Right lung (tissue), 10 donors: ENCODE measurements around the gene GAGE1. TPM values are rescaled to one million over a fixed set of nuclear protein-coding genes. Genes with fewer than 3 reads are reported as not detected.
"Not testable (repeated sequence)": the region's sequence is repeated elsewhere in the genome, so short reads cannot be mapped to it uniquely, and the experiment has no call there.

Source experiments
- DNase-seq, 2 donors: peaks; one replicate each; pipeline ENCODE4 v3.0.0-alpha.2; 2013
- long read RNA-seq, 8 donors: transcript quantifications; one replicate each; lab custom pipeline, GENCODE V29; 2026
- polyA plus RNA-seq, 5 donors: library from polyadenylated mRNA; unstranded; fragments of 120-200 nt; gene quantifications; one replicate each; pipeline versions ENCODE4 v1.2.1 to v1.2.3, GENCODE V29; 2013; ENCODE audit warnings: inconsistent platforms in 1 of 5, low replicate concordance in 1 of 5; ENCODE audit not compliant: insufficient read length in 5 of 5, insufficient read depth in 1 of 5

The GAGE1 gene, protein sequence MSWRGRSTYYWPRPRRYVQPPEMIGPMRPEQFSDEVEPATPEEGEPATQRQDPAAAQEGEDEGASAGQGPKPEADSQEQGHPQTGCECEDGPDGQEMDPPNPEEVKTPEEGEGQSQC
- not detected for polyA plus RNA-seq
- long read RNA-seq, donor 1, result 0 reads
- long read RNA-seq, donor 2, result 0 reads
- long read RNA-seq, donor 3, result 0 reads
- long read RNA-seq, donor 4, result 0 reads
- long read RNA-seq, donor 5, result 0 reads
- long read RNA-seq, donor 6, result 0 reads
- long read RNA-seq, donor 7, result 0 reads
- long read RNA-seq, donor 8, result 0 reads

DNA sequence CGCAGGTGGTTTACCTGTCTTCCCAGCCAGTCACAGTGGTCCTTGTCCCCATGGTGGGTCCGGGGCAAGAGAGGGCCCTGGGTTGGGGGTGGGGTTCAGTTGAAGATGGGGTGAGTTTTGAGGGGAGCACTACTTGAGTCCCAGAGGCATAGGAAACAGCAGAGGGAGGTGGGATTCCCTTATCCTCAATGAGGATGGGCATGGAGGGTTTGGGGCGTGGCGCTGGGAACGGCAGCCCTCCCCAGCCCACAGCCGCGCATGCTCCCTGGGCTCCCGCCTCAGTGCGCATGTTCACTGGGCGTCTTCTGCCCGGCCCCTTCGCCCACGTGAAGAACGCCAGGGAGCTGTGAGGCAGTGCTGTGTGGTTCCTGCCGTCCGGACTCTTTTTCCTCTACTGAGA lies at the start of gene GAGE1:
Gene GAGE1, plus strand, starts transcription at position 301 of the 400 bp plus-strand sequence. CDS start 1,155 bp downstream, outside the sequence.
- not testable (repeated sequence) for DNase-seq

DNA sequence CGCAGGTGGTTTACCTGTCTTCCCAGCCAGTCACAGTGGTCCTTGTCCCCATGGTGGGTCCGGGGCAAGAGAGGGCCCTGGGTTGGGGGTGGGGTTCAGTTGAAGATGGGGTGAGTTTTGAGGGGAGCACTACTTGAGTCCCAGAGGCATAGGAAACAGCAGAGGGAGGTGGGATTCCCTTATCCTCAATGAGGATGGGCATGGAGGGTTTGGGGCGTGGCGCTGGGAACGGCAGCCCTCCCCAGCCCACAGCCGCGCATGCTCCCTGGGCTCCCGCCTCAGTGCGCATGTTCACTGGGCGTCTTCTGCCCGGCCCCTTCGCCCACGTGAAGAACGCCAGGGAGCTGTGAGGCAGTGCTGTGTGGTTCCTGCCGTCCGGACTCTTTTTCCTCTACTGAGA lies 47.8 kb upstream of the GAGE1 start, which contains the start of gene GAGE12E:
Gene GAGE12E, plus strand, starts transcription at position 301 of the 400 bp plus-strand sequence. CDS start 1,155 bp downstream, outside the sequence.
- not testable (repeated sequence) for DNase-seq

DNA sequence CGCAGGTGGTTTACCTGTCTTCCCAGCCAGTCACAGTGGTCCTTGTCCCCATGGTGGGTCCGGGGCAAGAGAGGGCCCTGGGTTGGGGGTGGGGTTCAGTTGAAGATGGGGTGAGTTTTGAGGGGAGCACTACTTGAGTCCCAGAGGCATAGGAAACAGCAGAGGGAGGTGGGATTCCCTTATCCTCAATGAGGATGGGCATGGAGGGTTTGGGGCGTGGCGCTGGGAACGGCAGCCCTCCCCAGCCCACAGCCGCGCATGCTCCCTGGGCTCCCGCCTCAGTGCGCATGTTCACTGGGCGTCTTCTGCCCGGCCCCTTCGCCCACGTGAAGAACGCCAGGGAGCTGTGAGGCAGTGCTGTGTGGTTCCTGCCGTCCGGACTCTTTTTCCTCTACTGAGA lies 38.3 kb upstream of the GAGE1 start, which contains the start of gene GAGE12F:
Gene GAGE12F, plus strand, starts transcription at position 301 of the 400 bp plus-strand sequence. CDS start 1,155 bp downstream, outside the sequence.
- not testable (repeated sequence) for DNase-seq

DNA sequence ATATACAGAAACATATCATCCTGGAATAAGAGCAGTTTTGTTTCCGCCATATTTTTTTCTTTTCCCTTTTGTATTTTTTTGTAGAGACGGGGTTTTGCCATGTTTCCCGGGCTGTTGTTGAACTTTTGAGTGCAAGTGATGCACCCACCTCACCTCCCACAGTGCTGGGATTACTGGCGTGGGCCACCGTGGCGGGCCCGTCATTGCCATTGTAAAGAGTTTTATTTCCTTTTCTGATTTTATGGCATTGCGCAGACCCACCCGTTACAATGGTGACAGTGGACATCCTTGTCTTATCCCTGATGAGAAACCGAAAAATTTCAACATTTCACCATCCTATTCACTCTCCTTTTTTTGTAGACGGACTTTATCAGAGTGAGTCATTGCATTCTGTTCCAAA lies 30.1 kb upstream of the GAGE1 start:
- not testable (repeated sequence) for DNase-seq

- not testable (repeated sequence) for DNase-seq
Measured at GRCh38 chrX:49569152-49569551, 29.7 kb upstream of the GAGE1 start.

- not testable (repeated sequence) for DNase-seq
Measured at GRCh38 chrX:49570100-49570499, 28.7 kb upstream of the GAGE1 start, which contains the start of gene GAGE12G. GAGE12G (plus strand) TSS chrX:49570400; CDS start chrX:49571555, 1,155 bp downstream.

GRCh38 chrX:49579649-49580048 lies 19.2 kb upstream of the GAGE1 start, which contains the start of gene GAGE12H:
GAGE12H (plus strand) TSS chrX:49579949; CDS start chrX:49581104, 1,155 bp downstream.
- DNase-seq, result not testable (repeated sequence)

DNA sequence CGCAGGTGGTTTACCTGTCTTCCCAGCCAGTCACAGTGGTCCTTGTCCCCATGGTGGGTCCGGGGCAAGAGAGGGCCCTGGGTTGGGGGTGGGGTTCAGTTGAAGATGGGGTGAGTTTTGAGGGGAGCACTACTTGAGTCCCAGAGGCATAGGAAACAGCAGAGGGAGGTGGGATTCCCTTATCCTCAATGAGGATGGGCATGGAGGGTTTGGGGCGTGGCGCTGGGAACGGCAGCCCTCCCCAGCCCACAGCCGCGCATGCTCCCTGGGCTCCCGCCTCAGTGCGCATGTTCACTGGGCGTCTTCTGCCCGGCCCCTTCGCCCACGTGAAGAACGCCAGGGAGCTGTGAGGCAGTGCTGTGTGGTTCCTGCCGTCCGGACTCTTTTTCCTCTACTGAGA lies 9.6 kb upstream of the GAGE1 start, which contains the start of gene GAGE2A:
Gene GAGE2A, plus strand, starts transcription at position 301 of the 400 bp plus-strand sequence. CDS start 1,155 bp downstream, outside the sequence.
- not testable (repeated sequence) for DNase-seq

GRCh38 chrX:49589769-49590478 lies 8.9 kb upstream of the GAGE1 start:
- DNase-seq, result not testable (repeated sequence)

DNA sequence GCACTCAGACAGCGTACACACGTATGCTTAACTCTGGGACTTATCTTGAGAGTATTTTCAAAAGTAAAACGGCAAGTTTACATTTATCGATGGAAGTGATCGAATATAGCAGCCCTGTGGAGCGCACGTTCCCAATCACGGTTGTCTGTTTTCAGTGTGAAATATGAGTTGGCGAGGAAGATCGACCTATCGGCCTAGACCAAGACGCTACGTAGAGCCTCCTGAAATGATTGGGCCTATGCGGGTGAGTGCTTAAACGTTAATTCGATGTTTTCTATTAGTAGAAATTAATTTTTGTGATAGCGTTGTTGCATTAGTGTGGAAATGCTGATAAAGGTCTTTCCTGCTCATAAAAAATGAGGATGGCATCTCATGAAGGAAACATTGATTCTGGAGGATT lies 8.3 kb upstream of the GAGE1 start:
- not testable (repeated sequence) for DNase-seq

DNA sequence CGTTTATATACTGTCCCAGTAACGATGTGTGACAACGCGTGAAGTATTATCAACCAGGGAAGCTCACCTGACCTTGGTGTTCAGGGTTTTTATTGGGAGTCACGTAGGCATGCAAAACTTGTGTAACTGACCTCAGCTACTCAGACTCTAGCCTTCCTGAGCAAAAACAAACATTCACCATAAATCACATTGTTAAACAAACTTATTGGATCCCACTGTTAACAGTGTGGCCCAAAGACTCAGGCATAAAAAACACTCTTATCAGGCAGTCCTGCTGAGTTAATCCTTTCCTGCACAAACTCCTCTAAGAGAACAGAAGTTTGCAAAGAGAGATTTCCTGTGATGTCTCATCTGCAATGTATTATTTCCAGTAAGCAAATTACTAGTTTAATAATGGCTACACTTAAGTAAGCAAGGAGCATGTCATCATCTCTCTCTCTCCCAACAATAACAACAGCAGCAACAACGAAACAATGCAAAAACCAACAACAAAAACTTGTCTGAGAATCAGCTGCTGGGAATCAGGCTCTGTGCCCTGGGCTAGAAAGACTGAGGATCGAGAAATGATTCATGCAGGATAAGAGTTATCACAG lies 12.0 kb downstream of the GAGE1 start:
- no peak for DNase-seq

GRCh38 chrX:49618574-49618973 lies 19.8 kb downstream of the GAGE1 start:
- no peak for DNase-seq

DNA sequence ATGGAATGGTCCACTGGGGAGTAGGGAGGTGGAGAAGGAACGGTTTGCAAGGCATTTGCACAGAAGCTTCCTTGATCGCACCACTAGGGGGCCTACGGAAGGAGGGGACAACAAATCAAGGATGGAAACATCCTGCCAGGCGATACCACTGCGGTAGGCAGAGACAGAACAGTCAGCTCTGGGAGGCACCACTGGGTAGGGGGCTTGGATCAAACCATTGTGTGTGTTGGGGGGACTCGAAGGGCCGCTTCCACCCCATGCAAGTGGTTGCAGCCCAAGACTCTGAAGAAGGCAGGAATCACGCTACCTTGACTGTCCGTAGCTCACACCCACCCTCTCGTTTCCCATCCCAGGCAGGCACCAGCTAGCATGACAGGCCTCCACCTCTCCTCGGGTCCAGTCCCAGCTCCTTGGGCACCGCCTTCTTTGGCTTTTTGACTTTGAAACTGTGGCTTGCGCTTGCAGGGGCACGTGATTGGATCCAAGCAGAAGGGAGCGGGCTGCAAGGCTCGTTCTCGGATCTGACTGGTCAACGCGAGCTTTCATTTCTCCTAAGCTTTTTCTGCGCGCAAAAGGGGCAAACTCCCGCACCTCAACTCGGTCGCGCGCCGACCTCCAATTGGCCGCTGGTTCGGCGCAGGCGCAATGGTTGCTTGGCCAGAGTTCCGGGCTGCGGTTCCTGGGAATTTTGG lies 28.4 kb downstream of the GAGE1 start:
- peak in 1 of 2 donors; percentile 4 for DNase-seq

DNA sequence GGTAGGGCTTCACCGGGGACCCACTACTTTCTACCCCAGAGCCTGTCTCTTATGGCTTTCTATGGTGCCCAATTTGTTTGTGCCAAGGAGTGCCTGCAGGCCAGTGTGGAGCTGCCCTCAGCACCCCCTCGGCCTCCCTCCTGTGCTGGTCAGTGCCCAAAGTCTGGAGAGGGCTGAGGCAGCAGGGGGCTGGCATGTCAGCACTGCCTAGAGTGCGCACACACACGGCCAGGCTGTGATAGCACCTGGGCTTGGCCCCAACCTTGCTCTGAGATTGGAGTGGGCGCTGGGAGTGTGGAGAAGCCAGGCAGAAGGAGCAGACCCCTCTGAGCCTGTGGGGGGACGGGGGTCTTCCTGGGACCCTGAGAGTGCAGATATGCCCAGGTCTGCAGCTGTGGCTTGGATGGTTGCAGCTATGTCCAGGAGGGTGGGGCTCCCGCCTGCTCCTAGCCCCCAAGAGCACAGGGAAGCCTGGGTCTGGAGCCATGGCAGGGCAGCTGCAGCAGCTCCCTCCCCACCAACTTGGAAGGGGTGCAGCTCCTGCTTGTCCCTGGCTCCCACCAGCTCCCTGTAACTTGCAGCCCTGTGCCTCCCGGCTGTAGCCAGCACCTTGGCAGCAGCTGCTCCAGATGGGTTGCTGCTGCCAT lies 46.3 kb downstream of the GAGE1 start:
- no peak for DNase-seq

- no peak for DNase-seq
Measured at GRCh38 chrX:49656533-49656932, 57.7 kb downstream of the GAGE1 start.

Other genes starting within 250 kb of the GAGE1 start
- not detected for gene GAGE12C, start 66.8 kb upstream of the GAGE1 start, polyA plus RNA-seq
- gene GAGE12D, start 57.3 kb upstream of the GAGE1 start, polyA plus RNA-seq, result not detected
- gene GAGE12E, start 47.7 kb upstream of the GAGE1 start, polyA plus RNA-seq, result not detected
- gene GAGE12F, start 38.2 kb upstream of the GAGE1 start, polyA plus RNA-seq, result not detected
- not detected for gene GAGE12G, start 28.6 kb upstream of the GAGE1 start, polyA plus RNA-seq
- not detected for gene GAGE12H, start 19.1 kb upstream of the GAGE1 start, polyA plus RNA-seq
- not detected for gene GAGE2A, start 9.5 kb upstream of the GAGE1 start, polyA plus RNA-seq
- gene PAGE1, start 97.0 kb downstream of the GAGE1 start, polyA plus RNA-seq, result not detected
- under 1 TPM in 2 of 5 donors, not detected in 3; 0.34 to 0.55 TPM for gene PAGE4, start 230.3 kb downstream of the GAGE1 start, polyA plus RNA-seq